Kidney (tissue), 11 donors: Measurements from ENCODE around the gene TRIM50. TPM values are rescaled to one million over a fixed set of nuclear protein-coding genes. Genes with fewer than 3 reads are reported as not detected.
"Not testable (repeated sequence)": the region's sequence is repeated elsewhere in the genome, so short reads cannot be mapped to it uniquely, and the experiment has no call there.

ENCODE experiments used
- DNase-seq, 5 donors: peaks; one replicate each; pipeline ENCODE4 v3.0.0-alpha.2; 2013 to 2020
- FAIRE-seq: peaks from 2 replicates; lab custom pipeline; 2012; peaks lifted over from hg19 to GRCh38; lab: Jason Lieb, UNC
- H3K27ac ChIP-seq, 2 donors: one replicate each; pipeline ENCODE4 v1.7.0; 2013; ENCODE audit warnings: low read depth in 2 of 2, low read length in 2 of 2, inconsistent platforms in 1 of 2
- H3K27me3 ChIP-seq: one replicate; pipeline ENCODE4 v1.7.1; 2013; ENCODE audit warnings: low read length, inconsistent platforms; ENCODE audit not compliant: control insufficient read depth, insufficient read depth
- H3K36me3 ChIP-seq, 3 donors: one replicate each; pipeline versions ENCODE4 v1.7.0 to v1.7.1; 2013; ENCODE audit warnings: low read length in 3 of 3, control low read depth in 1 of 3, inconsistent platforms in 1 of 3; ENCODE audit not compliant: insufficient read depth in 3 of 3, control insufficient read depth in 2 of 3
- H3K4me1 ChIP-seq, 3 donors: one replicate each; pipeline versions ENCODE4 v1.7.0 to v1.7.1; 2013; ENCODE audit warnings: low read length in 3 of 3, inconsistent platforms in 1 of 3, low read depth in 1 of 3; ENCODE audit not compliant: control insufficient read depth in 2 of 3, insufficient read depth in 2 of 3
- H3K4me3 ChIP-seq, 3 donors: one replicate each; pipeline versions ENCODE4 v1.7.0 to v1.8.1; 2013; ENCODE audit warnings: low read length in 3 of 3, control low read depth in 1 of 3, inconsistent platforms in 1 of 3
- H3K9ac ChIP-seq, 3 donors: one replicate each; pipeline versions ENCODE4 v1.7.0 to v1.7.1; 2013; ENCODE audit warnings: low read length in 3 of 3, control low read depth in 1 of 3, inconsistent platforms in 1 of 3
- H3K9me3 ChIP-seq, 3 donors: one replicate each; pipeline versions ENCODE4 v1.7.0 to v1.7.1; 2013; ENCODE audit warnings: low read length in 3 of 3, control low read depth in 1 of 3, inconsistent platforms in 1 of 3; ENCODE audit not compliant: control insufficient read depth in 2 of 3, insufficient read depth in 1 of 3
- intact Hi-C: fragments of 100-400 bp; cut with DNase I; formaldehyde crosslinking; loops from one replicate; pipeline ENCODE4 v1.11.1; 2022
- polyA plus RNA-seq: library from polyadenylated mRNA; stranded (reverse); fragments of 350-450 nt; fragmentation: Illumina TruSeq; extraction: RNeasy Lipid Tissue Mini Kit (QIAGEN cat#74804); gene quantifications from one replicate; pipeline ENCODE4 v1.2.3, GENCODE V29; 2014; ENCODE audit warnings: low read depth, low replicate concordance; ENCODE audit not compliant: insufficient read depth
- total RNA-seq: library from RNA; stranded (reverse); fragmentation: NEBNext Ultra II Directional; extraction: Animal tissue kit (Norgen Biotek cat#: 25700); gene quantifications from one replicate; pipeline ENCODE4 v1.2.1, GENCODE V29; 2021
- donor health status: control.
- donor health status: control.
- donor health status: DM: yes; HTN: yes; CAD: no.
- donor health status: Normal renal cell carcinoma (clear cell type).

The TRIM50 gene
- total and polyA plus RNA-seq, 2 donors from 2014 or later = 0.19 to 14.0 TPM

- H3K9ac ChIP-seq, H3K36me3 ChIP-seq, H3K9me3 ChIP-seq, DNase-seq, H3K27me3 ChIP-seq, H3K4me3 ChIP-seq, H3K4me1 ChIP-seq, intact Hi-C loops, H3K27ac ChIP-seq, FAIRE-seq: not testable (repeated sequence)
Measured at GRCh38 chr7:73266719-73267368, 61.0 kb downstream of the TRIM50 start.

Other genes starting within 250 kb of the TRIM50 start
- not detected for gene SPDYE9, start 242.0 kb downstream of the TRIM50 start, total RNA-seq
- gene SPDYE9, start 242.0 kb downstream of the TRIM50 start, polyA plus RNA-seq = not detected
- gene NSUN5, start 19.3 kb downstream of the TRIM50 start, total RNA-seq = 25.8 TPM
- 24.2 TPM for gene NSUN5, start 19.3 kb downstream of the TRIM50 start, polyA plus RNA-seq
- 0.13 TPM for gene FKBP6, start 79 bp upstream of the TRIM50 start, total RNA-seq
- not detected for gene FKBP6, start 79 bp upstream of the TRIM50 start, polyA plus RNA-seq
- 0.22 TPM for gene FZD9, start 105.7 kb upstream of the TRIM50 start, total RNA-seq
- not detected for gene FZD9, start 105.7 kb upstream of the TRIM50 start, polyA plus RNA-seq
- 52.0 TPM for gene BAZ1B, start 194.2 kb upstream of the TRIM50 start, total RNA-seq
- 10.4 TPM for gene BAZ1B, start 194.2 kb upstream of the TRIM50 start, polyA plus RNA-seq
- gene BCL7B, start 229.6 kb upstream of the TRIM50 start, total RNA-seq = 55.4 TPM
- 67.3 TPM for gene BCL7B, start 229.6 kb upstream of the TRIM50 start, polyA plus RNA-seq